Skin epidermis (tissue), 12 donors: Measurements from ENCODE around the gene ABCG4.

Experiments used
- H3K27ac ChIP-seq, 21 experiments: fragments of 200-600 bp; sonication (generic) in 11 of 21; one replicate each; pipeline ENCODE4 v1.5.0; 2020; ENCODE audit warnings: mild to moderate bottlenecking in 3 of 21, inconsistent platforms in 2 of 21, moderate library complexity in 2 of 21
- H3K4me3 ChIP-seq, 7 experiments: fragments of 200-600 bp; sonication (generic) in 2 of 7; one replicate each; pipeline ENCODE4 v1.5.0; 2020; ENCODE audit warnings: inconsistent platforms in 2 of 7, mild to moderate bottlenecking in 2 of 7, moderate library complexity in 1 of 7

ABCG4 gene

GRCh38 chr11:119149018-119149785, at the start of gene ABCG4:
TSS of gene ABCG4 (plus strand) at chr11:119149052. CDS start at chr11:119149966, 914 bp downstream.
- Histone ChIP-seq H3K27ac (peak within 1 kb of the TSS in 2 of 21 experiments; percentile 39 to 54), H3K4me3 (peak within 1 kb of the TSS; percentile 38 to 60 (median 46))

- H3K4me3 ChIP-seq = no peak overlapping the region
- H3K27ac ChIP-seq = no peak overlapping the region
Measured at GRCh38 chr11:119099711-119100110, 49.1 kb upstream of the ABCG4 start.

- H3K4me3 ChIP-seq = peak overlapping the region; percentile 51 to 86 (median 70)
- peak overlapping the region in 5 of 21 experiments; percentile 44 to 92 (median 88) for H3K27ac ChIP-seq
Measured at GRCh38 chr11:119100246-119100970, 48.4 kb upstream of the ABCG4 start.

- Histone ChIP-seq H3K4me3 (peak overlapping the region; percentile 51 to 86 (median 70)), H3K27ac (peak overlapping the region; percentile 52 to 97 (median 91))
Measured at GRCh38 chr11:119100994-119101758, 47.7 kb upstream of the ABCG4 start.

- Histone ChIP-seq H3K4me3 (peak within 1 kb of the TSS; percentile 51 to 86 (median 70)), H3K27ac (peak within 1 kb of the TSS; percentile 54 to 97 (median 91))
Measured at GRCh38 chr11:119101759-119102423, 47.0 kb upstream of the ABCG4 start, which contains the start of gene DPAGT1. TSS of gene DPAGT1 (minus strand) at chr11:119101853. CDS start at chr11:119101655, 198 bp downstream.

- Histone ChIP-seq H3K4me3 (peak overlapping the region in 6 of 7 experiments; percentile 51 to 86 (median 72)), H3K27ac (peak overlapping the region in 20 of 21 experiments; percentile 79 to 97 (median 91))
Measured at GRCh38 chr11:119103161-119103664, 45.6 kb upstream of the ABCG4 start.

- Histone ChIP-seq H3K4me3 (no peak overlapping the region), H3K27ac (peak overlapping the region in 5 of 21 experiments; percentile 41 to 95 (median 91))
Measured at GRCh38 chr11:119103793-119104192, 45.1 kb upstream of the ABCG4 start.

GRCh38 chr11:119106564-119107537, 42.0 kb upstream of the ABCG4 start, which contains the start of gene C2CD2L:
TSS of gene C2CD2L (plus strand) at chr11:119107344. CDS start at chr11:119107742, 398 bp downstream.
- H3K27ac ChIP-seq = peak within 1 kb of the TSS; percentile 27 to 96 (median 87)
- peak within 1 kb of the TSS; percentile 73 to 98 (median 96) for H3K4me3 ChIP-seq

- peak overlapping the region; percentile 27 to 96 (median 87) for H3K27ac ChIP-seq
- H3K4me3 ChIP-seq = peak overlapping the region; percentile 73 to 98 (median 96)
Measured at GRCh38 chr11:119107538-119108145, 41.2 kb upstream of the ABCG4 start.

GRCh38 chr11:119108146-119108856, 40.6 kb upstream of the ABCG4 start:
- Histone ChIP-seq H3K4me3 (peak overlapping the region; percentile 73 to 98 (median 96)), H3K27ac (peak overlapping the region; percentile 27 to 96 (median 87))

- H3K4me3 ChIP-seq = peak overlapping the region in 3 of 7 experiments; percentile 73 to 97 (median 90)
- H3K27ac ChIP-seq = peak overlapping the region in 4 of 21 experiments; percentile 84 to 96 (median 92)
Measured at GRCh38 chr11:119108857-119109221, 40.0 kb upstream of the ABCG4 start.

GRCh38 chr11:119109843-119110242, 39.0 kb upstream of the ABCG4 start:
- H3K4me3 ChIP-seq = no peak overlapping the region
- no peak overlapping the region for H3K27ac ChIP-seq

- Histone ChIP-seq H3K27ac (no peak overlapping the region), H3K4me3 (no peak overlapping the region)
Measured at GRCh38 chr11:119110439-119110838, 38.4 kb upstream of the ABCG4 start.

- no peak overlapping the region for H3K27ac ChIP-seq
Measured at GRCh38 chr11:119111361-119111925, 37.4 kb upstream of the ABCG4 start.

GRCh38 chr11:119112314-119113020, 36.4 kb upstream of the ABCG4 start:
- Histone ChIP-seq H3K4me3 (no peak overlapping the region), H3K27ac (peak overlapping the region in 1 of 21 experiments; percentile 23)

More at GRCh38 chr11:119111361-119111925, 37.4 kb upstream of the ABCG4 start:
- no peak overlapping the region for H3K4me3 ChIP-seq

GRCh38 chr11:119113716-119114115, 35.1 kb upstream of the ABCG4 start:
- Histone ChIP-seq H3K27ac (peak overlapping the region in 3 of 21 experiments; percentile 9 to 34 (median 23)), H3K4me3 (no peak overlapping the region)
